GM19238 (cell line): Measurements from ENCODE around the gene PLCE1.

Experiments
- DNase-seq: peaks from one replicate; pipeline ENCODE4 v3.0.0; 2011; ENCODE audit warnings: low spot score; ENCODE audit not compliant: insufficient read length

Gene PLCE1

DNA sequence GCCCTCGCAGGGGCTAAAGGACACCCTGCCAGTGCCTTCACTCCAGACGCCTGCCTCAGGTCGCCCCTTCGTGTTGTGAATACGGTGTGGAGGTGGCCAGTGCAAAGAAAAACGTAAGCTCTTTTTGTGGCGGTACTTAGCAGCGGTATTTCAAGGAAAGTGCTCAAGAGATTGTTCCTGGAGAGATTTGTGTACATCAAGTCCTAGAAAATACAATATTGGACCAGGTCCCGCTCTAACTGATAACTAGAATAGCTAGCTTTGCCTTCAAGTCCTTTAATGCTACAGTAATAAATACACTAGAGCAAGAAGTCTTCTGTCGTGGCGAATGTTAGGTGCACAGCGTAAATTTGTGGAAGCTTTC is 689 bp downstream of the PLCE1 start:
- no peak for DNase-seq

DNA sequence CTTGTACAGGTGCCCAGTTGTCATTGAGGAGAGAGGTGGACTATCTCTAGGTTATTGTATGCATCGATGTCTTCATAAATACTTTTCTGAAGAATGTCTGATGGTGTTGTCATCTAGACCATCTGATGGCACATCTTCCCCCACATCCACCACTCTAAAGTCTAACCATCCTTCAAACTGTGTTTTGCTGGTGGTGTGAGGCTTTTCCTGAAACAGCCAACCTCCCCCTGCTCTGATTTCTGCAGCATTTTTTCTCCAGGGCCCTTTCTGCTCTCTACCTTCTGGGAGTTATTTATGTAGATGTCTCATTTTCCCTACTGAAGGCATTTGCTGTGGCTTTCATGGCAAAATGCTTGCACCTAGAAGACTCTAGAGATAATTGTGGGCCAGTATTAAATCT is 1.5 kb downstream of the PLCE1 start:
- DNase-seq: no peak

DNA sequence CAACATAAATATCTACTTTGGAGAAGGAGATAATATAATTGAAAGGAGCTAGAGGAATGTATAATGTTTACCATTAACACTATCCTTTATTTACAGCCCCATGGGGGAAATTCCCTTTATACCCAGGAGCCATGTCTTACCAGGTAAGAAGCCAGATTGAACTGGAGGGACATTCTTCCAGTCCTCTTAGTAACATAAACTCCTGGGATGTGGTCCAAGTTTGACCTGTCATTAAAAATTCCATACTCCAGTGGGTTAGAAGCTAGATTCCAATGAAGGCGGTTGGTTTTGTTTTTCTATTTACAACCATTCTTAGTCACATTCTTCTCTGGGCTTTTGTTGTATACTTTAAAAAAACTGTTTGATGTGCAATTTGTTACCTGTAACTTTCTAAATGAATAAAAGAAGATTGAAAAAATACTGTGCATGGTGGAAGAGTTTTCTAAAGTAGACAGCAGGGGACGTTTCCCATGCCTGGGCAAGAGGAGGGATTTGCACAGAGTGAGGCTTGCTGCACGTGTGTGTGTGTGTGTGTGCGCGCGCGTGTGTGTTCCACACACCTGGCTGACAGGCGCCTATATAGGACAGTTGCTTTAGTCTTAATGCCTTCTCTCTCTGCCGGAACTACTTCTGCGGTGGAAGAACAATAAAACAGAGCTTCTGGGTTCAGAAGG is 2.0 kb downstream of the PLCE1 start:
- DNase-seq: no peak

GRCh38 chr10:93996551-93996950 is 2.8 kb downstream of the PLCE1 start:
- DNase-seq: no peak

DNA sequence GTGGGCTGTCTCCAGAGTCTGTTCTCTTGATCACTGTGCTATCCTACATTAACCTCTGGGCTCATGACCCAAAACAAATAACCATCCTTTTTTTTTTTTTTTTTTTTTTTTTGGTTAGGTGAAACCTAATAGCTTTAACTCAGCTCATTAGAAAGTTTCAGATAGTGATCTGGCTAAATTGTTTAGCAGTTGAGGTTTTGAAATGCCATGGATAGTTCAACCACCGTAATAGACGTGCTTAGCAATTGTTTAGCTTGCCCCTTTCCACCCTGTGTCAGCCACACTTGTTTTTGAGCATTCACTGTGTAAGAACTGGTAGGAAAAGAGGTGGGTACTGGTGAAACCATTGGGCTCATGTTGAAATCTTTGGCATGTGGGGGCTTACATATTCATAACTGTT is 3.8 kb downstream of the PLCE1 start:
- no peak for DNase-seq

DNA sequence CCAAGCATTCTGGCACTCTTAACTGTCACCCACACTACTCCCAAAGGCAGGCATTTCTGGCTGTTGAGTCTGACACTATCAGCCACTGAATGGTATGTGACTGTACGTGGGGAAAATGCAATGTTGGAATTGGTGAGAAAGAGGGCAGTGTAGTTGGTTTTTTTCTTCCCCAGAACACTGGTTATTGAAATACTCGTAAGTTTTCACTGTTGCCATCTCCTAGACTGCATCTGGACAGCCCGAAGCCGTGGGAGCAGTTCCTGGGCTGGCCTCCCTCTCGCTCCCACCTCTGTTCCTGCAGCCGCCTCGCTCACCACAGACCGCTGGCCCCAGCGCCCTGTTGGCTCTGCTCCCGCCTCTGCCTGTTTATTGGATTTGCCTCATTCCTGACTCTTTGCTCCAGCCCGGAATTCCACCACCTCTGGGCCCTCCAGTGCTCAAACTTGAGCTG is 5.7 kb downstream of the PLCE1 start:
- DNase-seq: no peak

GRCh38 chr10:94000638-94001415 is 7.1 kb downstream of the PLCE1 start:
- DNase-seq: no peak

GRCh38 chr10:94001416-94001810 is 7.7 kb downstream of the PLCE1 start:
- DNase-seq: no peak

- DNase-seq: no peak
Observed at GRCh38 chr10:94002156-94002555, 8.4 kb downstream of the PLCE1 start.

GRCh38 chr10:94003488-94003887 is 9.8 kb downstream of the PLCE1 start:
- DNase-seq: no peak

GRCh38 chr10:94005050-94005449 is 11.3 kb downstream of the PLCE1 start:
- no peak for DNase-seq

DNA sequence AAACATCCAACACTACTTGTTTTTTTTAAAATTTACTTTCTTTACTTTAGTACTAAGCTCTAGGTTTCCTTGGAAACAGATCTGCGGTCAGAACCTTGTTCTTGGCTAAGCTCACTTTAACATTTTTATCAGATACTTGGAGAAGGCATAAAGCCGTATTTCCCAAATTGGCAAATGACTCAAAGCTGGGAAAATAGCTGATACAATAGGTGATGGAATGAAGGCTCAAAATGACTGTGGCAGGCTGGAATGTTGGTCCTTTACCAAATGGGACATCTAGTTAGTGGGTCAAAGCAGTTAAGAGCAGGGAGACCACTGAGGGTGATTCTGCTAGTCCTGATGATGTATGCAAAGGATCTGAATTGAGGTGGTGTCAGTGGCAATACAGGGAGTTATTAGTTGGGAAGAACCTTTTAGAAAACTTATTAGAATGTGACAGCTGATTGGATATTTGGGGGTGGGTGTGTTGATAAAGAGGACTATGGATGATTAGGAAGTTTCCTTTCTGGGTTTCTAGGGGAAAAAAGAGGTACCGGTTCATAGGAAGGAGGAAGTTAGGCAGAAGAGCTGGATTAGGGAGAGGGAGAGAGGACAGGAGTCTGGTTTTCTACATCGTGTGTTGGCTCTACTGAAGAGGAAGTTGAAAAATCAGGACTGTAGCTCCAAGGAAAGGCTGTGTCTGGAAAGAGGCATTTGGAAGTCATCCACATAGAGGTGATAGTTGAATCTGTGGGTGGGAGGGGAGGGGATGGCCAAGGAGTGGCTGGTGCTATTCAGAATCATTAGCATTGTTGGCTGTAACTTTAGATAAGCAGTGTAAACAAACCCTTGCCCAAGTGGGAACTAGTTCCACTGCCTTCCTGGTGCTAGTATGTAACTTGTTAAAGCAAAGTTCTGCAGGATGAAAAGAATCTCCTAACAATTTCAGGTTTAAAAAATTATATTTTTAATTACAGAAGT is 13.1 kb downstream of the PLCE1 start:
- no peak for DNase-seq

DNA sequence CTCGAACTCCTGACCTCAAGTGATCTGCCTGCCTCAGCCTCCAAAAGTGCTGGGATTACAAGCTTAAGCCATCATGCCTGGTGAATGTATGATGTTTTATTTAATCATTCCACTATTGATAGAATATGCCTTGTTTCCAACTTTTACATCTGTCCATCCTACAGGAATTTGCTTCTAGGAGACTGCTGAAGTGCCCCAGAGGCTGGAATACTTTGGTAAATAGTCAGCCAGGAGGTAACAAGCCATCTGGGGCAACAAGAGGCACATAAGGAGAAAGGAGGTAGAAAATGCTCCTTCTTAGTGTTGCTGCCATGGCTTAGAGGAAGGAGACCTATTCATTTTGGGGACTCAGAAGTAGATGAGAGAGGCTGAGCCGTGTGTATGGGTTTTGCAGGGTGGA is 14.8 kb downstream of the PLCE1 start:
- no peak for DNase-seq

DNA sequence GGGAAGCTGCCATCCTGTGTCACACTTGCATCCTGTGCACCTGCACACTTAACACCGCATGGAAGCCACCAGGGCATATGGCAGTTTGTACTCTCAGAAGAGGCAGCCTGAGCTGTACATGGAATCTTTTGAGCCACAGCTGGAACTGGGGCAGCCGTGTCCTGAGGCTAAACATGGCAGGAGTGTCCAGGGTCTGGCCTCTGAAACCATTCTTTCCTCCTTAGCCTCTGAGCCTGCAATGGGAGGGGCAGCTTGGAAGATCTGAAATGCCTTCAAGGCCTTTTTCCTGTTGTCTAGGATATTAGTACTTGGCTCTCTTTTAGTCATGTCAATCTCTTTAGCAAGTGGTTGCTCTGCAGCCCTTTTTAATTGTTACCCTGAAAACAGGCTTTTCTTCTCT is 16.4 kb downstream of the PLCE1 start:
- no peak for DNase-seq

- no peak for DNase-seq
Observed at GRCh38 chr10:94010886-94011285, 17.2 kb downstream of the PLCE1 start.

GRCh38 chr10:94011296-94011695 is 17.6 kb downstream of the PLCE1 start:
- DNase-seq: no peak

- no peak for DNase-seq
Observed at GRCh38 chr10:94012834-94013233, 19.1 kb downstream of the PLCE1 start.

DNA sequence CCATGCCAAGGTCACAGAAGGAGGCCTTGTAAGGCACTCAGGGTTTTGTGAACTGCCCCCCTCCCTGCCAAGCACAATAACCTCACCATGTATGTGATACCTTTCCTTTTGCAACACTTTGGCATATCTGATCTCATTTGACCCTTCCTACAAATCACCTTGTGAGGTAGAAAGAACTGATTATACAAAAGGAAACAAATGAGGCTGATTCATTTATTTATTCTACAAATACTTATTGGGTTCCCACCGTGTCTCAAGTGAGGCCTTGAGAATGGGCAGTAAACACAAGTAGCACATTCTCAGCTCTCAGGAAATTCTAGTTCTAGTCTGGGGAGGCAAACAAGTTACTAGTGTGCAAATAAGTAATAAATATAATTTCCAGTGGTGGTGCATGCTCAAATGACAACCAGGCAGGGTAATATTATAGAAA is 19.6 kb downstream of the PLCE1 start:
- no peak for DNase-seq

- no peak for DNase-seq
Observed at GRCh38 chr10:94014304-94014703, 20.6 kb downstream of the PLCE1 start.

DNA sequence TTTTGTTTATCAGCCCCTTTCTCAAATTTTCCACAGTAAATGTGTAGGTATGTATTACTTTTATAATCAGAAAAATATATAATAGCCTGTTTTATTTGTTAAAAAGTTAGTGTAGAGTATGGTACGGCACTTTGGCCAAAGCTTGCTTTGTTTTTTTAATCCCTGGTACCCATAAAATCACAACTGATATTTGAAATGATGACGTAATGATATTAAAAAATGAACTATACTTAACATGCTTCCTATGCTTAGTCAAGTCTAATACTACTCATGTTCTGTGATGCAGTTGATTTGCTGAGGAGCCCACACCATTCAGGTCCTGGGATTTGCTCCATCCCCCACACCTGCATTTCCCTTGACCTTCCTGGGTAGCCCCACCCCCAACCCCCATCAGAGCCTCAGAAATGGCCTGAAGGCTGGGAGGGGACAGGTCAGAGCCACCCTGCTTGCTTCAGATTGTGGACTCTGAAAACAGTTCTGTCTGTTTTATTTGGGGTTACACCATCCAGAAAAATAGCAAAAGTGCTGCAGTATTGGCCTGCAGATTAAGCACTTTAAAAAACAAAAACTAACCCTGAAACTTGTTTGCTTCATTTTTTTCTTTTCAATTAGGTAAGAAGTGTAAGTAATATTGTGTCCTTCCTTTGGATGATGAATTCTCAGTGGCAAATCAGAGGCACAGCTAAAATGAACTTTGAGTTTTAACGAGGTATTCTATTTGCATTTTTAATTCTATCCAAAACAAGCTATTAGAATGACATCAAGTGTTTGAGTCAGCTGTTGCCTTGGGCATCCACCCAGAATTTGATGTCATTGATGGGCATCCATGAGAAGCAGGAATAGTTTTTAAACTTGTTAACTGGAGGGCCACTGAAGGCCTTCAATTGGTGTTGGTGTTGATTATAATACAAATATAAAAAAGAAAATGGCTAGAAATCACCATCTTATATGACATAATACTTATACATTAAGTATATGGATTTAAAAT is 23.3 kb downstream of the PLCE1 start:
- no peak for DNase-seq

DNA sequence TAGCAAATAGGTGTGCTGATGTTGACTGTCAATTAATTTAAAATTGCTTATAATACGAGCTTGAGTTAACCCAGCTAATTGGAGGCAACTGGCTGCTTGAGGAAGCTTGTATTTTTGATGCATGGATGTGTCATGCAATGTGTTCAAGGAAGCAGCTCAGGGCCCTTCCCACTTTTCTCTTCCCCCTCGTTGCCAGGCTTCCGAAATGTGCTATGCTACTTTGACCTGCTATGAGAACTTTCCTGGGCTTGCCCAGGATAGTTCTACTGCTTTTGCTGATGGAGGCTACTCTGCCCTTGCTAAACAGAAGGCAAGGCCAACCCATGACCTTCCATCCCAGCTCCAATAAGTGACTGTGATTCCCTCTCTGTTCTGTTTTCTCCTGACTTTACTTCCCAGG is 24.4 kb downstream of the PLCE1 start:
- DNase-seq: no peak
